MCF 10A (cell line): Measurements from ENCODE around the gene LIMS2. TPM values are rescaled to one million over a fixed set of nuclear protein-coding genes. Genes with fewer than 3 reads are reported as not detected.

Experiments
- BruUV-seq: library from RNA; stranded (reverse); fragments of 400-500 nt; replicated peaks from 2 replicates; lab custom pipeline; 2021; lab: Mats Ljungman, UMichigan
- CTCF ChIA-PET: fragments of 300-600 bp; sonication (Branson Sonifier 250); formaldehyde crosslinking; extraction: SDS; loops from one replicate; lab custom pipeline; 2021; ENCODE audit warnings: antibody characterized with exemption, inconsistent platforms; lab: Yijun Ruan, JAX
- POLR2A ChIA-PET: fragments of 300-600, 350-650 bp; sonication (Branson Sonifier 250); formaldehyde crosslinking; extraction: SDS; loops from one replicate; lab custom pipeline; 2020; ENCODE audit warnings: antibody characterized with exemption, inconsistent platforms; lab: Yijun Ruan, JAX
- DNase-seq: peaks from one replicate; pipeline ENCODE4 v3.0.0-alpha.2; 2018; ENCODE audit not compliant: unreplicated experiment
- H3K27ac Mint-ChIP-seq: one replicate; pipeline ENCODE4 v1.8.0; 2022; ENCODE audit warnings: mild to moderate bottlenecking, low read depth, mixed read lengths; ENCODE audit not compliant: unreplicated experiment
- H3K27me3 Mint-ChIP-seq: one replicate; pipeline ENCODE4 v1.8.0; 2022; ENCODE audit warnings: mixed read lengths; ENCODE audit not compliant: insufficient read depth, unreplicated experiment
- H3K36me3 Mint-ChIP-seq: one replicate; pipeline ENCODE4 v1.8.0; 2022; ENCODE audit warnings: mild to moderate bottlenecking, moderate library complexity, mixed read lengths; ENCODE audit not compliant: insufficient read depth, unreplicated experiment
- H3K4me1 Mint-ChIP-seq: one replicate; pipeline ENCODE4 v1.8.0; 2022; ENCODE audit warnings: mixed read lengths; ENCODE audit not compliant: insufficient read depth, unreplicated experiment
- H3K4me3 Mint-ChIP-seq: one replicate; pipeline ENCODE4 v1.8.0; 2022; ENCODE audit warnings: mild to moderate bottlenecking, moderate library complexity, mixed read lengths; ENCODE audit not compliant: unreplicated experiment
- H3K9me3 Mint-ChIP-seq: one replicate; pipeline ENCODE4 v1.8.0; 2022; ENCODE audit warnings: mixed read lengths; ENCODE audit not compliant: unreplicated experiment
- CTCF ChIP-seq: fragments of 200-600 bp; IDR thresholded peaks from one replicate; pipeline ENCODE4 v1.8.0; 2022; ENCODE audit warnings: antibody characterized with exemption, mild to moderate bottlenecking; ENCODE audit not compliant: unreplicated experiment
- intact Hi-C: fragments of 100-400 bp; cut with micrococcal nuclease; formaldehyde crosslinking; loops from 2 replicates; pipeline ENCODE4 v1.14.1; 2022
- total RNA-seq: library from RNA; stranded (reverse); gene quantifications from 2 replicates; pipeline ENCODE4 v1.2.3, GENCODE V29; 2022

The LIMS2 gene
- total RNA-seq, 1 experiment from 2014 or later: not detected

GRCh38 chr2:127628767-127629614 is 46.3 kb downstream of the LIMS2 start:
- no peak for TF ChIP-seq CTCF
- no TSS peak for BruUV-seq
- peaks cover 6% of the 10 kb centered on the region for H3K4me1 Mint-ChIP-seq
- no peak overlapping the region for H3K4me3 Mint-ChIP-seq
- intact Hi-C loops: no loop called here
- no peaks in the 10 kb centered on the region for H3K36me3 Mint-ChIP-seq
- no peak for DNase-seq
- POLR2A ChIA-PET: no interaction called here
- no peaks in the 10 kb centered on the region for H3K9me3 Mint-ChIP-seq
- H3K27me3 Mint-ChIP-seq: no peaks in the 10 kb centered on the region
- CTCF ChIA-PET: interaction anchor here (0.6 kb wide), 1 partner anchor 27 kb away, joined by 3 read pairs; no protein-coding TSS in a partner anchor
- no peak overlapping the region for H3K27ac Mint-ChIP-seq

GRCh38 chr2:127627740-127628571 is 47.4 kb downstream of the LIMS2 start:
- BruUV-seq: no TSS peak
- no peak for DNase-seq
- POLR2A ChIA-PET: no interaction called here
- Mint-ChIP-seq H3K4me3 (no peak overlapping the region), H3K27ac (no peak overlapping the region), H3K36me3 (no peaks in the 10 kb centered on the region), H3K27me3 (no peaks in the 10 kb centered on the region), H3K9me3 (no peaks in the 10 kb centered on the region), H3K4me1 (peaks cover 13% of the 10 kb centered on the region)
- TF ChIP-seq CTCF: no peak
- intact Hi-C loops: no loop called here
- CTCF ChIA-PET: no interaction called here

- Mint-ChIP-seq H3K27ac (no peak overlapping the region), H3K4me1 (peaks cover 13% of the 10 kb centered on the region), H3K27me3 (no peaks in the 10 kb centered on the region), H3K4me3 (no peak overlapping the region), H3K36me3 (no peaks in the 10 kb centered on the region), H3K9me3 (no peaks in the 10 kb centered on the region)
- no peak for TF ChIP-seq CTCF
- DNase-seq: no peak
- POLR2A ChIA-PET: no interaction called here
- CTCF ChIA-PET: interaction anchor here (0.7 kb wide), 1 partner anchor 1724 kb away, joined by 3 read pairs; no protein-coding TSS in a partner anchor
- no TSS peak for BruUV-seq
- intact Hi-C loops: no loop called here
These were observed 48.2 kb downstream of the LIMS2 start for GRCh38 chr2:127626917-127627739.
